SH-SY5Y (cell line): ENCODE results near the gene SPECC1L.

Experiments used
- GATA2 ChIP-seq: IDR thresholded peaks from 2 replicates; pipeline ENCODE4 v1.6.1; 2011; ENCODE audit warnings: mild to moderate bottlenecking, low read depth, low read length
- GATA3 ChIP-seq: IDR thresholded peaks from 2 replicates; pipeline ENCODE4 v1.6.1; 2011; ENCODE audit warnings: low read depth, mild to moderate bottlenecking, low read length, moderate library complexity

- TF ChIP-seq GATA2 (no peak), GATA3 (no peak)
Measured at GRCh38 chr22:24455039-24455438, 184.4 kb downstream of the SPECC1L start.
